Left colon (tissue), 2 donors: ENCODE measurements around the gene CCDC127. TPM values are rescaled to one million over a fixed set of nuclear protein-coding genes. Genes with fewer than 3 reads are reported as not detected.
"Not testable (repeated sequence)": the region's sequence is repeated elsewhere in the genome, so short reads cannot be mapped to it uniquely, and the experiment has no call there.

Experiments used
- ATAC-seq: fragments of 200-7000 bp; cut with Tn5 transposase; one replicate; pipeline ENCODE4 v1.9.1; 2020; ENCODE audit warnings: mild to moderate bottlenecking, moderate library complexity
- DNase-seq, 2 donors: peaks; one replicate each; pipeline ENCODE4 v3.0.0-alpha.2; 2020
- intact Hi-C, 2 donors: fragments of 100-400 bp; cut with DNase I in 1 of 2; cut with micrococcal nuclease in 1 of 2; formaldehyde crosslinking; loops; one replicate each; pipeline versions ENCODE4 v1.11.2 to v1.14.0; 2022; cut with DNase I, micrococcal nuclease
- long read RNA-seq: library from polyadenylated mRNA; unstranded; transcript quantifications from one replicate; pipeline ENCODE4 v2.0.0, GENCODE V29; 2021
- total RNA-seq, 2 donors: library from RNA; stranded (reverse); fragmentation: NEBNext Ultra II Directional; extraction: Animal tissue kit (Norgen Biotek cat#: 25700); gene quantifications; one replicate each; pipeline ENCODE4 v1.2.1, GENCODE V29; 2021
- donor health status: DM: no; HTN: no; CAD: no.
- donor health status: DM: yes; HTN: yes; CAD: no.

Gene CCDC127, protein sequence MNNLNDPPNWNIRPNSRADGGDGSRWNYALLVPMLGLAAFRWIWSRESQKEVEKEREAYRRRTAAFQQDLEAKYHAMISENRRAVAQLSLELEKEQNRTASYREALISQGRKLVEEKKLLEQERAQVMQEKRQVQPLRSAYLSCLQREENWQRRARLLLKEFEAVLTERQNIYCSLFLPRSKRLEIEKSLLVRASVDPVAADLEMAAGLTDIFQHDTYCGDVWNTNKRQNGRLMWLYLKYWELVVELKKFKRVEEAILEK
- total RNA-seq, result 1 to 10 TPM; 3.7 to 3.8 TPM
- long read RNA-seq, full-length matches to known transcripts, result 8 of 12 reads
- long read RNA-seq, partial matches to known transcripts, result 0 of 12 reads
- long read RNA-seq, other reads (novel, unspliced or antisense), result 4 of 12 reads

DNA sequence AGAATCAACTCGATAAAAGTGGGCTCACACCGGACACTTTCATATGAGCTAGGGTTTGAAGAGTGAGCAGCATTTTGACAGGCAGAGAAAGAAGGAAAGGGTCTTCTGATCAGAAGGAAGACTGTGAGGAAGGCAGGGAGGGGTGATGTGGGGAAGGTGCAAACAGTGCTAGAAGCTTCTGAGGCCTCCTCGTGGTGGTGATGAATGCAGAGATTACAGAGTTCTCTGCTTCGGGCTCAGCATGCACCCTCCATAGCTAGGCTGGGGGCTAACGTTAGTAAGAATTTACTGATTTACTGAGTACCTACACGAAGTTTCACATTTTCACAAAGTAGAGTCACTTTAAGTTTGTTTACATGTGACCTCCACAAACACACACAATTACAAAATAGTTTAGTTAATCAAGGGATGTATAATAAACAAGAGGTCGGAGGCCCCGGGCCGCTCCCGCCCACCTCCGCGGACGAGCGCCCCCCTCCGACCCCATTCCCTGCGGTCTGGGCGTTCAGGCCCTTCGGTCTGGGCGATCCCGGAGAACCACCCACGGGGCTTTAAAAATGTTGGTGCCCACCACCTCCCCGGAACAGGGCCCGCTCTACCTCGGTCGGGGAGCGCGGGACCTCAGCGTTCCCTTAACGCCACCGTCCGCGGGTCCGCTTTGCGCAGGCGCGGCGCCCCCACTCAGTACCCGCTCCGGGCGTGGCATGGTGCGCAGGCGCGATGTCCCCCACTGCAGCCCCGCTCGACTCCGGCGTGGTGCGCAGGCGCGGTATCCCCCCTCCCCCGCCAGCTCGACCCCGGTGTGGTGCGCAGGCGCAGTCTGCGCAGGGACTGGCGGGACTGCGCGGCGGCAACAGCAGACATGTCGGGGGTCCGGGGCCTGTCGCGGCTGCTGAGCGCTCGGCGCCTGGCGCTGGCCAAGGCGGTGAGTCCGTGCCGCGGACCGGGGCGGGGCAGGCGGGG, at the start of gene CCDC127, which contains the start of gene SDHA:
TSS of gene CCDC127 (minus strand) at position 660 of the 963 bp plus-strand sequence. CDS start 1,304 bp downstream, outside the sequence.
TSS of gene SDHA (plus strand) at position 827 of the 963 bp plus-strand sequence. CDS start at position 863, 36 bp downstream.
- peak; percentile 95 to 98 for DNase-seq
- intact Hi-C loops, result not testable (repeated sequence)
- ATAC-seq, result peak; percentile 87

DNA sequence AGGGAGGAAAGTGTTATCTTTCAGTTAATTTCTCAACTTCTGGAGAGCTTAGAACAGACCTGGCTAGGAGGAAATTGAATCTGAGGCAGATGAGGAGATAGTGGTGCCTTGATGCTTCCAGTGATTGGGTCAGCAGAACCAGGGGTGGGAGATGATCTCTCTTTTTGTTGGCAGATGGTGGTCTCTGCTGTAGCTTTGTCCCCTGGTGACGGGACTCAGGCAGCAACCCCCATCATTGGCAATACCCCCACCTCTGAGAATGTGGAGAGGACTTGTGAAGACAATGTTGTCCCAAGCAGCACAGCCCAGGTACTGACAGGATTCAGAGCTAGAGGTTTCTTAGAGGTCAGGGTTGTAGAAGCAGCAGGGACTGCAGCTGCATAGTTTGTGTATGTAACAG, 49.8 kb upstream of the CCDC127 start:
- ATAC-seq (no peak), DNase-seq (no peak)
- intact Hi-C loops, result no loop called here

DNA sequence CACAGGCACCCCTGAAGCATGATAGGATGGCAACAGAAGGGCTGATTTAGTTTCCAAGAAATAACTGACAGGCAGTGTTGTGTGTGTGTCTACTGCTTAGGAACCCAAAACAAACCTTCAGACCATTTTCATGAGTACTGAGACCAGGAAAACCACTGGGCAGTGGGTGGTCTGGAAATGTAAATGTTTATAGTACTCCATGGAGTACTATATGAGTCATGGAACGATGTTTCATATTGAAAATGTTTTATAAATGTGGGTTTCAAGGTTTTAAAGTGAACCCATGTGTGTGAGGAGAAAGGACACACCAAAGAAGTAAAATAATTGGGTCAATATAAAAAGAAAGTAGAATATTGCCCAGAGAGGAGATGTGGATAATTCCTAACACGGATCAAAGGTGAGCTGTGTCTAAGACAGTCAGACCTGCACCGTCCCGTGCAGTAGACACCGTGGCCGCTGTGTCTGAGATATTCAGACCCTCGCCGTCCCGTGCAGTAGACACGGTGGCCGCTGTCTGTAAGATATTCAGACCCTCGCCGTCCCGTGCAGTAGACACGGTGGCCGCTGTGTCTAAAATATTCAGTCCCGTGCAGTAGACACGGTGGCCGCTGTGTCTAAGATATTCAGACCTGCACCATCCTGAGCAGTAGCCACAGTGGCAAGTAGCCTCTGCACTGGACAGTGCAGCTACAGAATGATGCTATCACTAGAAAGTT, 48.5 kb upstream of the CCDC127 start:
- ATAC-seq, intact Hi-C loops, DNase-seq: not testable (repeated sequence)

- DNase-seq (no peak), ATAC-seq (no peak)
- intact Hi-C loops, result no loop called here
Measured at GRCh38 chr5:264338-264737, 46.4 kb upstream of the CCDC127 start.

DNA sequence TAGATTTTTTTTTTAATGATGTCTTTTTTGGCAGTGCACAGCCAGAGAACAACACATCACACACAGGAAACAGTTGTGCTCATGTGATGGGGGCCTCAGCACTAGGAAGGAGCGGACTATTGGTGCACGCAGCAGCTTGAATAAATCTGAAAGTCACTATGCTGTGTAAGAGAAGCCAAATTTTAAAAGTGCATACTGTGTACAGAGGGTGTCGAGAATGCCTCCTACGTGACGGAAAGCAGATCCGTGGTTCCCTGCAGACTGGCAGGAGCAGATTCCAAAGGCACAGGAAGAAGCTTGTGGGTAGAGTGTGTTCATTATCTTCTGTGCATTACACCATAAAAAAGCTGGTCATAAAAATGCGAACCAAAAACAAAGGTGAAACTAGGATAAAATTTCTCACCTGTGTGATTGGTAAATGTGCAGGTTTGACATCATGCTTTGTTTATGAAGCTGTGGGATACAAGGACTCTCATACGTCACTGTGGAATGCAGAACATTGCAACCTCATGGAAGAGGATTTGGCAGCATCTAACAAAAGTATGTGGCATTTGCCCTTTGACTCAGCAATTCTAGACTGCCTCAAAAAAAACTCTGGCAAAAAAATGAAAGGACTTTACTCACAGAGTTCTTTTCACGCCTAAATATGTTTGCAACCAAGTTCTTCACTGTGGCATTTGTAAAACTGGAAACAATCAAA, 45.5 kb upstream of the CCDC127 start:
- intact Hi-C loops, DNase-seq: not testable (repeated sequence)
- peak; percentile 24 for ATAC-seq

GRCh38 chr5:257148-257547, 39.2 kb upstream of the CCDC127 start:
- ATAC-seq (no peak), DNase-seq (no peak)
- intact Hi-C loops, result no loop called here

GRCh38 chr5:256347-256746, 38.4 kb upstream of the CCDC127 start:
- peak; percentile 72 for ATAC-seq
- intact Hi-C loops, DNase-seq: not testable (repeated sequence)

GRCh38 chr5:255116-255515, 37.2 kb upstream of the CCDC127 start:
- ATAC-seq, result peak; percentile 81
- intact Hi-C loops, result not testable (repeated sequence)

GRCh38 chr5:254322-254721, 36.4 kb upstream of the CCDC127 start:
- intact Hi-C loops, DNase-seq: not testable (repeated sequence)
- ATAC-seq, result peak; percentile 74

More at GRCh38 chr5:255116-255515, 37.2 kb upstream of the CCDC127 start:
- not testable (repeated sequence) for DNase-seq

DNA sequence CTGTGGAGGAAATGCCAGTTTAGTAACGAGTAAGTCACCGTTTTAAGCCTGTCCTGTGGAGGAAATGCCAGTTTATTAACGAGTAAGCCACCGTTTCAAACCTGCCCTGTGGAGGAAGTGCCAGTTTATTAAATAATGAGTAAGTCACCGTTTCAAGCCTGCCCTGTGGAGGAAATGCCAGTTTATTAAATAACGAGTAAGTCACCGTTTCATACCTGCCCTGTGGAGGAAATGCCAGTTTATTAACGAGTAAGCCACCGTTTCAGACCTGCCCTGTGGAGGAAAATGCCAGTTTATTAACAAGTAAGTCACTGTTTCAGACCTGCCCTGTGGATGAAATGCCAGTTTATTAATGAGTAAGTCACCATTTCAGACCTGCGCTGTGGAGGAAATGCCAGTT, 34.6 kb upstream of the CCDC127 start:
- no peak for ATAC-seq
- intact Hi-C loops, result no loop called here
- no peak for DNase-seq

DNA sequence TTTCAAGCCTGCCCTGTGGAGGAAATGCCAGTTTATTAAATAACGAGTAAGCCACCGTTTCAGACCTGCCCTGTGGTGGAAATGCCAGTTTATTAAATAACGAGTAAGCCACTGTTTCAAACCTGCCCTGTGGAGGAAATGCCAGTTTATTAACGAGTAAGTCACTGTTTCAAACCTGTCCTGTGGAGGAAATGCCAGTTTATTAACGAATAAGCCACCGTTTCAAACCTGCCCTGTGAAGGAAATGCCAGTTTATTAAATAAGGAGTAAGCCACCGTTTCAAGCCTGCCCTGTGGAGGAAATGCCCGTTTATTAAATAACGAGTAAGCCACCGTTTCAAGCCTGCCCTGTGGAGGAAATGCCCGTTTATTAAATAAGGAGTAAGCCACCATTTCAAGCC, 34.0 kb upstream of the CCDC127 start:
- ATAC-seq, DNase-seq, intact Hi-C loops: not testable (repeated sequence)

GRCh38 chr5:251538-251937, 33.6 kb upstream of the CCDC127 start:
- DNase-seq, ATAC-seq, intact Hi-C loops: not testable (repeated sequence)

DNA sequence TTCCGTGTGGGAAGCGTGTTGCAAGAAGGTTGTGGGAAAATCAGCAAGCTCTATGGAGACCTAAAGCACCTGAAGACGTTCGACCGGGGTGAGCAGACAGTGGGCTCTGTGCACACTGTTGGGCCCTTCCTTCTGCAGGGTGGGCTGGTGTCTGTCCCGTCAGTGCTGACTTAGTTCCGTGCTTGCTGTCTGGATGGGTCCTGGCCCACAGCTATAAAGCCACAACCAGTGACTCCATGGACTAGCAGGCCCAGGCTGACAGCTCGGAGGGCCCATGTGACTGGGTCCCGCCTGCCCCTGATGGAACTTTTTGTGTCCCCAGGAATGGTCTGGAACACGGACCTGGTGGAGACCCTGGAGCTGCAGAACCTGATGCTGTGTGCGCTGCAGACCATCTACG, 33.1 kb upstream of the CCDC127 start:
- DNase-seq, ATAC-seq, intact Hi-C loops: not testable (repeated sequence)

- DNase-seq, intact Hi-C loops: not testable (repeated sequence)
- ATAC-seq, result peak; percentile 9
Measured at GRCh38 chr5:250396-250795, 32.4 kb upstream of the CCDC127 start.

DNA sequence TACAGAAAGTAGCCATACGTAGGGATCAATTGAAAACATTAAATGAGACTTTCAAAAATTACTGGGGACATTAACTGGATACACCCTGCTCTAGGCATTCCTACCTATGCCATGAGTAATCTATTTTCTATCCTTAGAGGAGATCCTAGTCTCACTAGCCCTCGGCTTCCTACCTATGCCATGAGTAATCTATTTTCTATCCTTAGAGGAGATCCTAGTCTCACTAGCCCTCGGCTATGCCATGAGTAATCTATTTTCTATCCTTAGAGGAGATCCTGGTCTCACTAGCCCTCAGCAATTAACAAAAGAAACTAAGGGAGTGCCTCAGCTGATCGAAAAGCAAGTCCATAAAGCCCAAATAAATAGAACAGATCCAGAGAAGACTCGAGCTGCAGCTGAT, 27.8 kb upstream of the CCDC127 start:
- DNase-seq, intact Hi-C loops, ATAC-seq: not testable (repeated sequence)

GRCh38 chr5:243683-244367, 25.9 kb upstream of the CCDC127 start:
- DNase-seq, ATAC-seq, intact Hi-C loops: not testable (repeated sequence)

- ATAC-seq, intact Hi-C loops, DNase-seq: not testable (repeated sequence)
Measured at GRCh38 chr5:241045-241669, 23.2 kb upstream of the CCDC127 start.
